Measurements from ENCODE around the gene FES.
A peak's percentile ranks its signal among the peaks of the same experiment; 100 is the strongest.
"Not testable (repeated sequence)": the region's sequence is repeated elsewhere in the genome, so short reads cannot be mapped to it uniquely, and the experiment has no call there.

The FES gene

DNA sequence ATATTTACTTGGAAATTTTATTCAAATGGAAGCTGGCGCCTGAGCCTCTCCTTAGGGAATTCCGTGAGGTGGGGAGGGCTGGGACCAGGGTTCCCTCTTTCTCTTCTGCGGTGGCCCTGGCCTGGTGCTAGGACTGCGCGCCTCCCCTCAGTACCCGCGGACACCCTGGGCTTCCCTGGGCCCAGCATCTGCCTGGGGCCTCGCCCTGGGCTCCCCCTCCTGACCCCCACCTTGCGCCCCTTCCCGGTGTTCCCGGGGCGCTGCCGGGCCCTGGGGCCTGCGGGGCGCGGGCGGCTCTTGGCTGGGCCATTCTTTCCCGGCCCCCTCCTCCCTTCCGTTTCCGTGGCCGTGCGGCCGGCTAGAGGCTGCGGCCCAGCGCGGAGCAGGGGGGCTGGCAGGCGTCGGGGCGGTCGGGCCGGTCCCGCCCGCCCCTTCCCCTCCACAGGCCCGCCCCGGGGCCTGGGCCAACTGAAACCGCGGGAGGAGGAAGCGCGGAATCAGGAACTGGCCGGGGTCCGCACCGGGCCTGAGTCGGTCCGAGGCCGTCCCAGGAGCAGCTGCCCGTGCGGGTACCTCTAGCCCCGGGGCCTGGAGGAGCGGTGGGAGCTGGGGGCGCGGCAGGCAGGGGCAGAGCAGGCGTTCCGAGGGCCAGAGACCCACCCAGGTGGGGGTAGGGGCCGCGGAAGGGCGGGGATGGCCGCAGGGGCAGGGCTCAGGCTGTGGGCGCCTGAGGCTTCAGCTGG, at the start of gene FES:
TSS of gene FES (plus strand) at position 529 of the 743 bp plus-strand sequence. CDS start 542 bp downstream, outside the sequence.
- no peak for DNase-seq

DNA sequence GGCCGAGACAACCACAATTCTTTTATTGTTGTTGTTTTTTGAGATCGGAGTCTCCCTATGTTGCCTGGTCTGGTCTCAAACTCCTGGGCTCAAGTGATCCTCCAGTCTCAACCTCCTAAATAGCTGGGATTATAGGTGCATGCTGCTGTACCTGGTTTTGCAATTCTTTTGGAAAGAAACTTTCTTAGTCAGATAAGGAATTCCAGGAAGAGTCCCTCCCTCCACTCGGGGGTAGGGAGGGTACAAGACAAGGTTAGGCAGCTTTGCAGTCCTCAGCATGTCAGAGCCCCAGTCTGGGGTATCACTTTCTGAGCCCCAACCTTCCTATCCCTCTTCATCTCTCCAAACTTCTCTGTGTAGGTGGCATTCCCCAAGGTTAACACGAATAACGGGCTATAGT, 49.7 kb upstream of the FES start:
- DNase-seq = no peak

DNA sequence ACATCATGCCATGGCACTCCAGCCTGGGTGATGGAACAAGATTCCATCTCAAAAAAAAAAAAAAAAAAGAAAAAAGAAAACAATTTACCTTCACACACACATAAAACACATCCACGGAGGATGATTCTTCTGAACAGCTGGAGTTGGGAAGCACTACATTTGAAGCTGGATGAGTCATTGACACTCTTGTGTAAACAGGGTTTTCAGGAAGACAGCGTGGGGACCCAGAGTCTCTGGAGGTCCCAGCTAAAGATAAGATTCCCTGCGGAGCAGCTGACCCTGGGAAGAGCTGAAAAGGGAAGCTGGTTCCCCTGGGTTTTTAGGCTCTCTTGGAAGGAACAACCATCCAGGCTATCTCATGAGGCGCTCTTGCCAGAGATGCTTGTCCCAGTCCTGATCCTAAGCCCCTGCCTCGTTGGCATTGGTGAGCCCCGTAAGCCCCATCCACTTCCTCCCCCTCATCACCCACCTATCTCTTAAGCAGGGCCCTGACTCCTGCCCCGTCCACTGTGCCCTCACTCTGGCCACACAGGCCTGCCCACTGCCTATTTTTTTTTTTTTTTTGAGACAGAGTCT, 47.9 kb upstream of the FES start:
- no peak for DNase-seq

DNA sequence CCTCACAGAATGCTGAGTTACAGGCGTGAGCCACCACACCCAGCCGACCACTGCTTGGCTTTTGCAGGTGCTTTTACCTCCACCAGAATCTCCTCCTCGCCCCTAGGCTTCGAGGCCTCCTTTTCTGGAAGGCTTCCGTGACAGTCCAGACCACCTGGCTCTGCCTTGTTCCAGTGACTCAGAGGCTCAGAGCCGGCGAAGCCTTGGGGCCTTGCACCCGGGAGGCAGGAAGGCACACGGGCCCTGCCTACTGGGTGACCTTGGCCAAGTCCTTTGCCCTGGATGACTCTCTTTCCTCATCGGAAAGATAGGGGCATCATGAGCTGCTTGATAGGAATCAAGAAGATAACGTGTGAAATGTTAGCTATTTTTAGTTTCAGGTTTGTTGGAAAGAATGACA, 47.2 kb upstream of the FES start:
- no peak for DNase-seq

DNA sequence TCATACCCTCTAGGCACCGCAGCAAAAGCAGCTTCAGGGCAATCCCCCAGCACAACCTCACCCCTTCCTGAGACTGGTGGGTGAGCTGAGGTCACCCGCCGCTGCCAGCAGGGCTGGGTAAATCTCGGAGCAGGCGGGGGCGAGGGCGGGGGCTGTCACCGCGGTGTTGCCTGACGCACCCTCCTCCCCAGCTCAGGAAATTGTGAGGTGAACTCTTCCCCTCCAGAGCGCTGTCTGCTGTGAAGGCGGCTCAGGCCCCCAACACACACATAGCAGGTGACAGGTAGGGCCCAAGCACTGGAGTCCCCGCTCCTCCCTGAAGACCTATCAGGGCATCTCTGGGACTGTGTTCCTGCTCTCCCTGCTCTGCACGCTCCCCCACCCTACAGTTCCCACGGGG, 46.2 kb upstream of the FES start:
- peak; percentile 91 for DNase-seq

DNA sequence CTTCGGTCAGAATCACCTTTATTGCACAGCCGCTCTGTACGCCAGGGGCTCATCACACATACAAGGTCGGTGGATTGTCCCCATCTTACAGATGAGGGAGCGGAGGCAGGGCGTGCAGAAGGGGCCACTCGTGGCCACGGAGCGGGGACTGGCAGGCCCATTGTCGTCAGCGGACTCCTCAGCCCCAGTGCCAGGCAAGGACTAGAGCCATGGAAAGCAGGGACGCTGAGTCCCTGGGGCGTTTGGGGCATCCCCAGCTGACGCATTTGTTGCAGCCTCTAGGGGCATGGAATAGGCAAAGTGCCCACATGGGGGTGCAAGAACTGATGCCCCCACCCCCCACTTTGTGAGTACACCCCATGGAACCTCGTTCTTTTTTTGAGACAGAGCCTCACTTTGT, 45.8 kb upstream of the FES start:
- no peak for DNase-seq

DNA sequence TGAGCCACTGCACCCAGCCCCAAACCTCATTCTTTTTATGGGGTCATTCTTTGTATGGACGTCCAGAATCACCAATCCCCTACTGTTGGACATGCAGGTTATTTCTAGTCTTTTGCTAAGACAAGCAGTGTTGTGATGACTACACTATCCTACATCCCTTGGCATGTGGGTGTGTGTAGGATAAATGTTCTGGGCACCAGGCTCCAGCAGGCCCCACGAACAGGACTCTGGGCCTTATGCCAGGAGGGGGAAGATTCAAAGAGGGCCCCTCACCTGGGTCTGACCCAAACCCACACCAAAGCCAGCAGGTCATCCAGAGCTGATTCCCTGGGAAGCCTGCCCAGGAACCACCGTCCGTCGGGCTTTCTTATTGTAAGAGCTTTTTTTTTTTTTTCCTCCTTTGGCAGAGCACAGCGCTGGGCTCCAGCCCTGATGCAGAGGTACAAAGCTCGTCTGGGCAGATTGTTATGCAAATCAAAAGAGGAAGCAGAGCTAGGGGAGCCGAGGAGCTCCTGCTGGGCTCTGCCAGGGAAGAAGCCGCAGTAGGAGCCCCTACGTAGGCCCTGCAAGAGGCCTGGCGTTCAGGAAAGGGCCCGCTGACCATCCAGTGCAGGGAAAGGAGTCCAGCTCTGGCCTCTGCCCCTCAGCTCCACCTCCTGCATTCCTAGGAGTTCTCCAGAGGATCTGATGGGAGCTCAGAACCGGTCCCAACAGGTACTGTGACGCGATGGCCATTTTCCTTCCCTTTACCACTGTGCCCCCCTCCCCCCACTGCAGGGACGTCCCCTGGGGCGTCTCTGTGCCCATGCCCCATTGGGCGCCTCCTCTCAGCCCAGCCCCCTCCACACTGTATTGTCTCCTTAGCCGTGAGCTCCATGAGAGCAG, 44.9 kb upstream of the FES start:
- no peak for DNase-seq

DNA sequence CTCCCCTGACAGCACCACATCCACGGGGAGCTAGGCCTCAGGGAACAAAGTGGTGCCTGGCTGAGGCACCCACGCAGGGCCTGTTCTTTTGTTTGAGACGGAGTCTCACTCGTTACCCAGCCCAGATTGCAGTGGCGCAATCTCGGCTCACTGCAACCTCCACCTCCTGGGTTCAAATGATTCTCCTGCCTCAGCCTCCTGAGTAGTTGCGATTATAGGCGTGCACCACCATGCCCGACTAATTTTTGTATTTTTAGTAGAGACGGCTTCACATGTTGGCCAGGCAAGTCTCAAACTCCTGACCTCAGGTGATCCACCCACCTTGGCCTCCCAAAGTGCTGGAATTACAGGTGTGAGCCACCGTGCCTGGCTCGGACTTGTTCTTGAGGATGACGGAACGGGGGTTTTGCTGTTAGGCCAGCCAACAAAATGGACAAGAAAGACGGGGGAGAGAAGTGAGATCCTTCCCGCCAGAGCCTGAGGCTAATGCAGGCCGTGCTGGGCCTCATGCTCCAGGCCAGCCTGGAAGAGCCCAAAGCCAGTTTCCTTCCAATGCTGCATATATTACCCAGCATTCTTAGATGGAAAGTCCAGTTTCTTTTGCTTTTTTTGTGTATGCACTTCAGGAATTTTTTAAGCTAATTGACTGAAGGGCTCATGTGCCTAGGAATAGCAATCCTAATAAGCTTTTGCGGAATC, 44.0 kb upstream of the FES start:
- no peak for DNase-seq

DNA sequence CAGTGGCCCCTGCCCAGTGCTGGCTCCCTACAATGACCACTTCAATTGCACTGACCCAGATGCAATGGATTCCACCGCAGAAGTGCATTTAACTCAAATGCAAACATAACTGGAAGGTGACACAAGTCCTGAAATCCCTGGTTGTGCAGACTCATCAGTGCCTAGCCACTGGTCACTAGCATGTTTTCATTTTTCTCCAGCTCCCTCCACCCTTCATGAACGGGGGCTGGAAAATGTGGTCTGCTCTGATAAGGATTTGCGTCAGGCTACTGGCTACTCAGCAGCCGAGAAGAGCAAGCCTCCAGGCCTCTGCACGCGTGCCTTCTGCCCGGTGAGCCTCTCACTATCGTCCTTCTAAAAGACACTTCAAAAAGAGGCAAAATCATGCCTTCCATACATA, 43.4 kb upstream of the FES start:
- no peak for DNase-seq

DNA sequence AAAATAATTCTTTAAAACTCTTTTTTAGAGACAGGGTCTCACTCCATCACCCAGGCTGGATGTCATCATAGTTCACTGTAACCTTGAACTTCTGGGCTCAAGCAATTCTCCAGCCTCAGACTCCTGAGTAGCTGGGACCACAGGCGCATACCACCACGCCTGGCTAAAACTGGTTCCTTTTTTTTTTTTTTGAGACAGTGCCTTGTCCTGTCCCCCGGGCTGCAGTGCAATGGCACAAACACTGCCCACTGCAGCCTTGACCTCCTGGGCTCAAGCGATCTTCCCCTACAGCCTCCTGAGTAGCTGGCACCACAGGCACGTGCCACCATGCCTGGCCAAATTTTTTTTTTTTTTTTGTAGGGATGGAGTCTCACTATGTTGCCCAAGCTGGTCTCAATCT, 39.6 kb upstream of the FES start:
- DNase-seq = no peak

DNA sequence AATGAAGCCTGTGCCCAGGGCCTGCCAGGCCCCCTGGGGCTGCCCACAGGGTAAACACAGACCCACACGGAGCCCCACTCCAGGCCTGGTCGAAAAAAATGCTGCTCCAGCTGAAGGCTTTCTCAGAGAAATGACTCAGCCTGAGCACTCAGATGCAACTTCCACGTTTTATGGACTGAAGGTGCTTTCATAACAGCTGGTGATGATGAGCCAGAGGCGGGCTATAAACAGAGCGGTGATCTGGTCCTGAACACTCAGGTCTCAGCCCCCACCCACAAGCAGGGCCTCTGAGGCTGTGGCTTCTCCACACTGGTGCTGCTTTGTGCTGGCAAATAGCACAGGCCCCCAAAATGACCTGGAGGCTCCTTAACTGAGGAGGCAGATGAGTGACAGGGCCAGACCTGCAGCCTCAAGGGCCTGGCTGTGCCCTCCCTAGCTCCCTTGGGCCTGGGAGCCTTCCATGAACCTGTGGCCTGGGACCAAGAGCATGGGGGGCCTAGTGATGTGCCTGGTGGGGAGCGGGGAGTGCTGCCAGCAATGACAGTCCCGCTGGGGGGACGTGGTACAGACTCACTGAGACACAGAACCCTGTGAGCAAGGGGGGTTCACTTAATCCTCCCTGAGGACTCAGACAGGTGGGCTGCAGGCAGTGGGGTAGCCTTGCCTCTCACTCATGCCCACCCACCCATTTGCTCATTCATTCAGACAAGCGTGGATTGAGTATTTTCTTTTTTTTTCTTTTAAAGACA, 38.9 kb upstream of the FES start:
- DNase-seq = no peak

DNA sequence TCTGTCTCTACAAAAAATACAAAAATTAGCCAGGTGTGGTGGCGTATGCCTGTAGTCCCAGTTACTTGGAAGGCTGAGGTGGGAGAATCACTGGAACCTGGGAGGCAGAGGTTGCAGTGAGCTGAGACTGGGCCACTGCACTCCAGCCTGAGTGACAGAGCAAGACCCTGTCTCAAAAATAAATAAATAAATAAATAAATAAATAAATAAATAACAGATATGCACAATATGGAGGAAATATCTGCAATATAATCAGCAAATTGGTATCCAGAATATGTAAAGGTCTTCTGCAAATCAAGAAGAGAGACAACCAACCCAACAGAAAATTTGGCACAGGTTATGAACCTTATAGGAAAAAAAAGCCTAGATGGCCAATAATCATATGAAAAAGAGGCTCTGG, 34.9 kb upstream of the FES start:
- DNase-seq = not testable (repeated sequence)

DNA sequence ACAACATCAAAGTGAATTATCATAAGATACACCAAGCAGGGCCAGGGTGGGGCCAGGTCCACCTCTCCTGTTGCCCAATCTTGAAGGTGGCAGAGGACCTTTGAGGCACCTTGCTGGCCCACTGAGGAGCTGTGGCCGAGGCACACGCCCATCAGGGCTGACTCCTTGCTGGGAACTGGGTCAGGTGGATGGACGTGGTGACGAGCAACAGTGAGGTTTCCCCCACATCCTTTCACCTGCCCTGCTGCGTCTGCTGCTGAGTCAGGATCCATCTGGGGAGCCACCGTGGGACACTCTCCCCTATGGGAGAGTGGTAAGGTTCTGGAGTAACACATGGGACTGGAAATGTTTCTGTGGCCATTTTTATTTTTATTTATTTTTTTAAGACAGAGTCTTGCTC, 33.2 kb upstream of the FES start:
- DNase-seq = peak; percentile 46

DNA sequence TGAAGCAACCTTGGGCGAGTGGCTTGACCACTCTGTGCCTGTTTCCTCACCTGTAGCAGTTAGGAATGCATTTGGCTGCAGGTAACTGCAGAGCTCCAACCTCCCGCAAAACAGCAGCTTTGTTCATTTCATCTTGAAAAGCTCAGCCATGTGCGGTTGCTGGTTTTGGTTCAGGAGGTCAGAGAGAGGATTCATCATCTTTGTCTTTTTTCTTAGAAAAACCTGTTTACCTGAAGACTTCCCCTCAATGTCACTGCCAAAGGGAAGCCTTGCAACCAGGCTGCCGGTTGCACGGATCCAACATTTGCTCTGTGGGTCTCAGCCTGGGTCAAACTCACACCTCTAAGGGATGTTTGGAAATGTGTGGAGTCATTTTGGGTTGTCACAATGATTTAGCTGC, 32.4 kb upstream of the FES start:
- no peak for DNase-seq

DNA sequence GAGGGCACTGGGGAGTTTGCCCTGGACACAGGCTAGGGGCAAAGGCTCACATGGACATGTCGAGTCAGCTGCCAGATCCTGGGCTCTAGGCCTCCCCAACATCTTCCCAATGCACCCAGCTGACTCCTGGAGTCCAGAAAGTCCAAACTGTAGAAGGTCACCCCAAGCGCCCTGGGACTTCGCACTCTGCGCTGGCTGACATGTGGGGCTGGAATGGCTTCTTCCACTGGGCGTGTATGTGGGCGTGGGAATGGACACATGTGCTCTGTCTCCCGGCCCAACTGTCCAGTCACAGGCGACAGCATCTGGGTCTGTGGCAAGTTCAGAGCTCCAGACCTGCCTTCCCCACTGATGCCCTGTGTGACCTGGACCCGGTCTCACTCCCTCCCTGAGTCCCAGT, 29.2 kb upstream of the FES start:
- DNase-seq = no peak

DNA sequence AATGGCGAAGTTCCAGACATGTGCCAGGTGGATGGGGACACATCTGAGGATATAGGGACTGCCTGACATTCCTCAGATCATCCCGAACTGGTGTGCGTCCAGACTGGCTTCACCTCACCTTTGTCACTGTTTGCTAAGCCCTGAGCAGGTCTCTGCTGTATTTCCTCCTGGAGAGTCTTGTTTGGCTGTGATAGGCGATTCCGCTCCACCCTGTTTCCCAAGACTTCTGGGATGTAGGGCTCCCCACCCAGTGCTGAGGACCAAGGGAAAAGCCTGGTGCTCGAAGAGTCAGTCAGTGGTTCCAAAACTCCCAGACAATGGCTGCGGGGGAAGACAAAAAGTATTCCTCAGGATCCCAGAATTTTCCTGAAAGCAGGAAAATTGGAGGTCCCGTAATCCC, 27.0 kb upstream of the FES start:
- DNase-seq = no peak

DNA sequence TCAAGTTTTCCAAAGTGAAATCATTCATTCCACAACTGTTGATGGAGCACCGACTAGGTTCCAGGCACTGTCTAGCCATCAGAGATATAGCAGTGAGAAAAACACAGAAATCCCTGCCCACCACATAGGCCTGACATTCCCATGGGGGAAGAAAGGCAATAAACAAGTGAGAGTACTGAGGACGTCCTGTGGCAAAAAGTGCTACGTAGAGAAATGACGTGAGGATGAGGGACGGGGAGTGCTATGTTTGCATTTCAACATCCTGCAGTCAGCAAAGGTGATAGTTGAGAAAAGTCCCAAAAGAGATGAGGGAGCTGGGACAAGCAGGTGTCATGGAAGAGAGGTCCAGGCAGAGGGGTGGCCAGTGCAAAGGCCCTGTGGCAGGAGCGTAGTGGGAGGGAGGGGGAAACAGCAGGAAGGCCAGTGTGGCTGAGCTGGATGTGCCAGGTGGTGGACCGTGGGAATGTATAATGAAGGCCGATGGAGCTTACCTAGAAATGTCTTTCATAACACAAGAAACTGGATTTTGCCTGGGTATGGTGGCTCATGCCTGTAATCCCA, 26.3 kb upstream of the FES start:
- DNase-seq = no peak

DNA sequence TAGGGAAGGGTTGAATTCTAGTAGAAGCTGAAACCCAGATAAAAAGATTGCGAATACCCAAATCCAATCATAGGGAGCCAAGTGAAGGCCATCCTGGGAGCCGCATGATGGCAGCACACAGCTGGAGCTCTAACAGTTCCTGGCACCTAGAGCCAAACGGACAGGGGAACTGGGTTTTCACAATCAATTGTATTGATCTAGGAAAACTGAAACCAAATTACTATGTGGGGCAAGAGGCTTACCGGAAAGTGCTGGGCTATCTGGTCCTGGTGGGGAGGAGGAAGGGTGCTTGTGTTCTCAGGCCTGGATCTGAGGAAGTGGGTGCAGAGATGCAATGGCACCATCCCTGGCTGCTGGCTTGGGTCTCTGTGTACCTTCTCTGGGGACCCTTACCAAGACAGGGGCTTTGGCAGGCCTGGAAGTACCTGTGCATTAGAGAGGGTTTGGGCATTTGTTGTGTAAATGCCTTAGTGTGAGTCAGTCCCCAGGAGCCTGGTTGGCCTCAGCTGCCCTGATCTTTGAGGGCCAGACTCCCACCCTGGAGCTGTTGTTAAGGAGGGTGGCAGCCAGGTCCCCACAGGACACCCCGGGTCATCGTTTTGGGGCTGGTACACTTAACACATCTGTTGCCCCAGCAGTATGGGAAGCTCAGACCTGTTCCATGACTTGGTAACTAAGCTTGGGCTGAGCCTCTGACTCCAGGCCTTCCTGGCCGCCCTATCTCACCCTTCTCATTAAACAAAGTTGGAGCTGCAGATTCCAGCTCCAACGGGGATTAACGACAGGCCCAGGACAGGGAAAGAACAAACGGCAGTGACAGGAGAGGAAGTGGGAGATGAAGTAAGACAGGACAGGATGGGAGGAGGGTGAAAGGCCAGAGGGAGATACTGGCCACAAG, 24.8 kb upstream of the FES start:
- DNase-seq = no peak

DNA sequence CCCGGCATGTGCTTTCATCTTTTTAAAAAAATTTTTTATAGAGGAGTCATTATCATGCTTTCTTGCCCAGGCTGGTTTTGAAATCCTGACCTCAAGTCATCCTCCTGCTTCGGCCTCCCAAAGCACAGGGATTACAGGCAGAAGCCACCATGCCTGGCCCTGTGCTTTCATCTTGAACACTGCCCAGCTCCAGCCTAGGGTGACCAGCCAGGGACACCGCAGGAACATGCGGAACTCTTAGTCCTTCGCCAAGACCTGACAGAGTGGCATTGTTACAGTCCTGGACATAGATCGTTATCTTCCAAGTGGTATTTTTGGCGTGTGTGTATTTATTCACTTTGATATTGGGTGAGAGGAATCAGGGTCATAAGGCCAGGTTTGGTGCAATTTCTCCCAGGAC, 23.9 kb upstream of the FES start:
- no peak for DNase-seq

DNA sequence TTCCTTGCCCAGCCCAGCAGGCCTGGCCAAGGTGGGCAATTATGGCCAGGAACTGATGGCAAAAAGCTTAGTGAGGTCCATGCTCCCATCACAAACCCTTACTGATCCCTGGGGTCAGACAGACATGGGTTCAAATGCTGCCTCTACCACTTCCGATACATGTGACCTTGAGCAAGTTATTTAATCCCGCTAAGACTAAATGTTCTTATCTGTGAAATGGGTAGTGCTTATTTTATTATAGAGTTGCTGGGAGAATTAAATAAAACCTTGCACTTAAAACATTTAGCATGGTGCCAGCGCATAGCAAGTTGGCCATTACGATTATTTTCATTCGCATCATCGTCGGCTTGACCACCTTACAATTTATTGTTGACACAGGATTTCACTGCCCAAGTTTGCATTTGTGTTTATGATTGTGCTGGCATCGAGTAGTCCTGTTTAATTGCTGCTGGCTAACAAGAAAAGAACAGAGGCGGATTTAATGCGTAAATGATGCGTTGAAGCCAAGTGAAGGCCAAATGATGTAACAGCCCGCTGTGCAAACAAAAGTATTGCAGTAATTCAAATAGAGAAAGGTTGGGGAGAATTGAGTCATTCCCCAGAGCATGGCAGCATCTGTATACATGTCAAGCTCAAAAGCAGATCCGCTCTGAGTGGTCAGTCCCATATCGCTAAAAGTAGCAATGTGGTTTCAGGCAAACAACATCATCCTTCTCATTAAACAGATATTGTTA, 23.2 kb upstream of the FES start:
- no peak for DNase-seq

DNA sequence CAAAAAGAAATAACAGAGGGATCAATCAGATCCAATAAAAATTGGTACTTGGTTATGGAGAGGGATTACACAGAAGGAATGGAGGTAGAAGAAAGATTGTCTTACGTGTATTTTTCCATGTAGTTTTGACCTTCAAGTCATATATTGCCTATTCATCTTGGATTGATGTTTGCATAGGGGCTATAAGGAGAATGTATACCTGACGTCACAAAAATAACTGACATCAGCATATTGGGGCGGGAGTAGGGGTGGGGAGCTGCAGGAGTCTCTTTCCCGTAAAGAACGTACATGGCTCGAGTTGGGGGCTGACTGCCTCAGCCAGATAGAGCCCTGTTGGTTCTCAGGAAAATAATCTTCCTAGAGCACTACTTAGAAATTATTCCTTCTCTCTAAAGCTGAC, 21.8 kb upstream of the FES start:
- DNase-seq = no peak
